Upper lobe of left lung (tissue), 6 donors: ENCODE data around the gene EFEMP2. TPM values are rescaled to one million over a fixed set of nuclear protein-coding genes. Genes with fewer than 3 reads are reported as not detected.

Experiments used
- ATAC-seq, 2 donors: fragments of 200-7000 bp; cut with Tn5 transposase; one replicate each; pipeline ENCODE4 v1.9.1; 2022; ENCODE audit warnings: mild to moderate bottlenecking in 2 of 2, moderate library complexity in 2 of 2; ENCODE audit not compliant: low FRiP score in 2 of 2
- DNase-seq, 2 donors: peaks; one replicate each; pipeline ENCODE4 v3.0.0-alpha.2; 2019 to 2020
- H3K27ac ChIP-seq, 4 donors: fragments of 200-600 bp; sonication (generic); one replicate each; pipeline ENCODE4 v1.5.1; 2016 to 2019
- H3K27me3 ChIP-seq, 4 donors: fragments of 200-600 bp; sonication (generic); one replicate each; pipeline ENCODE4 v1.5.1; 2017 to 2019
- H3K36me3 ChIP-seq, 4 donors: fragments of 200-600 bp; sonication (generic); one replicate each; pipeline ENCODE4 v1.5.1; 2016 to 2019
- H3K4me1 ChIP-seq, 4 donors: fragments of 200-600 bp; sonication (generic); one replicate each; pipeline ENCODE4 v1.5.1; 2018 to 2019
- H3K4me3 ChIP-seq, 4 donors: fragments of 200-600 bp; sonication (generic); one replicate each; pipeline ENCODE4 v1.5.1; 2017 to 2019; ENCODE audit warnings: mild to moderate bottlenecking in 2 of 4, moderate library complexity in 1 of 4
- H3K9me3 ChIP-seq, 4 donors: fragments of 200-600 bp; sonication (generic); one replicate each; pipeline ENCODE4 v1.5.1; 2018 to 2019
- CTCF ChIP-seq, 6 experiments: fragments of 450-650 bp in 4 of 6; fragments of 200-600 bp in 2 of 6; sonication (generic) in 2 of 6; IDR thresholded peaks; one replicate each; pipeline ENCODE4 v1.5.1; 2016 to 2019; ENCODE audit warnings: antibody characterized with exemption in 6 of 6
- EP300 ChIP-seq, 4 donors: sonication (generic); formaldehyde crosslinking; IDR thresholded peaks; one replicate each; pipeline ENCODE4 v1.5.1; 2017; ENCODE audit warnings: antibody characterized with exemption in 4 of 4, control low read depth in 2 of 4
- POLR2A ChIP-seq, 4 donors: fragments of 450-650 bp; IDR thresholded peaks; one replicate each; pipeline ENCODE4 v1.5.1; 2016 to 2017; ENCODE audit warnings: antibody characterized with exemption in 4 of 4, mild to moderate bottlenecking in 2 of 4
- POLR2AphosphoS5 ChIP-seq, 2 donors: sonication (generic); formaldehyde crosslinking; IDR thresholded peaks; one replicate each; pipeline ENCODE4 v1.5.1; 2017; ENCODE audit warnings: antibody characterized with exemption in 2 of 2
- WGBS, 2 donors: methylation state at CpG; one replicate each; pipeline ENCODE4 v1.1.5; 2017 to 2018; 5-methylcytosine and 5-hydroxymethylcytosine counted together
- total RNA-seq, 6 donors: library from RNA; depleted of rRNA in 4 of 6; stranded (reverse); fragments of >200 nt in 4 of 6; gene quantifications; one replicate each; pipeline versions ENCODE4 v1.1.0 to v1.2.1, GENCODE V29; 2016 to 2021
- donor health status: DM: no; HTN: no; CAD: no; lungs with moderate emphysema.
- donor health status: DM: no; HTN: yes; CAD: no; lungs with severe emphysema.

Gene EFEMP2
- total RNA-seq, 6 donors from 2014 or later = 28.8 to 79.6 (median 65.3) TPM

DNA sequence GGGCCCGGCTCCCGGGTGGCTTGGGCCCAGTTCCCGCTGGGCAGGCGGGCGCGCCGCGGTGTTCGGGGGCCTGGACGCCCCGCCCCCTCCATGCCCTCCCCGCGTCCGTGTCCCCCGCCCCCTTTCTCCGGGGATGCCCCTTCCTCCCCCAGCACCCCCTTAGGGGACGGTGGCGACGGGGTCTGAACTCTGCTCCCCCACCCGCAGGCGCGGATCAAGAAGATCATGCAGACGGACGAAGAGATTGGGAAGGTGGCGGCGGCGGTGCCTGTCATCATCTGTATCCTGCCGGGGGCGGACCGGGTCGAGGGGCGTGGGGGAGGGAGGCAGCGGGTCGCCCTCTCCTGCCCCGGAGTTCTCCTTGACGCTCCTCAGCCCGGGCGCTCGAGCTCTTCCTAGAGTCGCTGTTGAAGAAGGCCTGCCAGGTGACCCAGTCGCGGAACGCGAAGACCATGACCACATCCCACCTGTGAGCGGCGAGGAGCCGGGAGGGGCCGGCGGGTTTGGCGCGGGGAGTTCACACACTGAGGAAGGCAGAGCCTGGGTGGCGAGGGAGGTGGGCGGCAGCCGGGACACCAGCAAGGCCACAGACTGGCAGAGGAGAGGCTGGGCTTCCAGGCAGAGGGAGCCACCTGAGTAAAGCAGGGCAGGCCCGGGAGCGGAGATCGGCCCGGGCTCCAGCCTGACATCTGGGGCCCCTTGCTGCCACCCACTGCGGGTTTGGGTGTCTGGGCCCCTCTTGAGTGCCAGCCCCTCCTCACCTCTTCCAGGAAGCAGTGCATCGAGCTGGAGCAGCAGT, 47.2 kb upstream of the EFEMP2 start:
- TF ChIP-seq POLR2A (IDR thresholded peaks at IDR 0.05) (no peak), EP300 (IDR thresholded peaks at IDR 0.05) (no peak), POLR2AphosphoS5 (IDR thresholded peaks at IDR 0.05) (no peak), CTCF (IDR thresholded peaks at IDR 0.05) (peak in 1 of 6 experiments; percentile 5)
- Histone ChIP-seq H3K9me3 (no peaks in the 10 kb centered on the region), H3K4me1 (peaks cover 46 to 52% (median 47%) of the 10 kb centered on the region in 4 donors), H3K27ac (peak overlapping the region; percentile 84 to 99 (median 87)), H3K27me3 (no peaks in the 10 kb centered on the region), H3K36me3 (peaks cover 0 to 25% (median 11%) of the 10 kb centered on the region in 4 donors), H3K4me3 (peak overlapping the region; percentile 75 to 99 (median 82))
- 0% methylated on average over 9 to 46 of the region's 60 CpGs for WGBS, 2 donors
- DNase-seq = peak; percentile 45 to 90
- peak; percentile 0 to 63 for ATAC-seq

DNA sequence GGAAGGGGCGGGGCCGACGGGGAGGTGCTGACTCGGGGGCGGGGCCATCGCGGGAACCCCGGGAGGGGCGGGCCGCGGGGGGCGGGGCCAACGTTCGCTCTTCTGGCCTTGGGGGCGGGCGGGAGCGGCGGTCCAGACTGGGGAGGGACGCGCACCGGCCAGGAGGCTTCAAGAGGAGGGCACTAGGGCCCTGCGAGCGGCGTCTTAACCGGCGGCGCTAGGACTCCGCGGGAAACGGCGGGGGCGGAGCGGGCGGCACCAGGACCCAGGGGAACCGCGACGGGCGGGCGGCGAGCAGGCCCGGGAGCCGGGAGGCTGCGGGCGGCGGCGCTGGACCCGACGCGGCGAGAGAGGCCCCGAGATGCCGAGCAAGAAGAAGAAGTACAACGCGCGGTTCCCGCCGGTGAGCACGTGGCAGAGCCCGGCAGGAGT, 46.6 kb upstream of the EFEMP2 start, which contains the start of gene DRAP1:
DRAP1 (plus strand) TSS at position 286 of the 432 bp plus-strand sequence; CDS start at position 362, 76 bp downstream.
- WGBS, 2 donors = 0% methylated on average over 21 of the region's 59 CpGs; no CpG with 5 or more reads in 1 of the 2 donors
- Histone ChIP-seq H3K9me3 (no peaks in the 10 kb centered on the region), H3K36me3 (peaks cover 0 to 25% (median 11%) of the 10 kb centered on the region in 4 donors), H3K4me3 (peak within 1 kb of the TSS; percentile 75 to 99 (median 89)), H3K27me3 (no peaks in the 10 kb centered on the region), H3K4me1 (peaks cover 46 to 52% (median 48%) of the 10 kb centered on the region in 4 donors), H3K27ac (peak within 1 kb of the TSS; percentile 94 to 99 (median 97))
- ATAC-seq (peak; percentile 96 to 97), DNase-seq (peak; percentile 100)
- TF ChIP-seq POLR2A (IDR thresholded peaks at IDR 0.05) (peak in 3 of 4 donors; percentile 25 to 78 (median 69)), EP300 (IDR thresholded peaks at IDR 0.05) (peak in 1 of 4 donors; percentile 35), CTCF (IDR thresholded peaks at IDR 0.05) (peak in 1 of 6 experiments; percentile 24), POLR2AphosphoS5 (IDR thresholded peaks at IDR 0.05) (peak; percentile 65 to 79)

DNA sequence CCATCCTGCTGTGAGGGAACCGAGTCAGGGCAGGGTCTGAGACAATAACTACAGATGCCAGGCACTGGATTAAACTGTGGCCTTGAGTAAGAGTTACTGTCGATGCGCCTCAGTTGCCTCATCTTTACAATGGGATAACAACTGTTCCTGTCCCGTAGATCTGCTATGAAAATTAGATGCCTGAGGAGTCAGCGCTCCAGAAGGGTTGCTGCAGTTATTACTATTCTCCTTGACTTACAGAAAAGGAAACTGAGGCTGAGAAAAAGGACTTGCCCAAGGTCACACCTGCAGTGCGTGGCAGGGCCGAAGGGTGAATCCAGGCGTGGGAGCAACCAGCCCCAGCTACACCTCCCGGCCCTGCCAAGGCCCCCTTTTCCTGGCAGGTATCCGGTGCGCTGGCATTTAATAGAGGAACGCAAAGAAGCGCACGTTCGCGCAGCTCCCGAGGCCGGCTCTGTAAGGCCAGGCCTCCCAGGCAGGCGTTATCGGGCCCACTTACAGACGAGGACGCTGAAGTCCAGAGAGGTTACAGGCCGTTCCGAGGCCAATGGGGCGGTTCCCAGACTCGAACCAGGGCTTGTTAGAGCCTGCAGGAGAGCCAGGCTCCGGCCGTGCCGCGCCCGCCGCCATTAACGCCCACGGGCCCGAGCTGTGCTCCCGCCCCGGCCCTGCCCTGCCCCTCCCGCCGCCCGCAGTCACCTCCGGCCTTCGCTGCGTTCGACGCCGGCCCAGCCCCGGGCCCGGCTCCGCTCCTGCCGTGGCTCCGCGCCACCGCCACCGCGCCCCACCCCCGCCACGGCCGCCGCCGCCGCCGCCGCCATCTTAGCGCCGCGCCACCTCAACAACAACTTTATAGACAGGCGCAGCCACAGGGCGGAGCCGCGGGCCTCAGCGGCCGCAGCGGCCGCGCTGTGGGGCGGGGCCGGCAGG, 45.9 kb upstream of the EFEMP2 start, which contains the start of gene C11orf68:
C11orf68 (minus strand) TSS at position 852 of the 930 bp plus-strand sequence; CDS start at position 821, 31 bp downstream.
- H3K4me3 ChIP-seq = peak within 1 kb of the TSS; percentile 75 to 99 (median 89)
- peak in 2 of 4 donors; percentile 32 to 52 for TF ChIP-seq POLR2A (IDR thresholded peaks at IDR 0.05)
- TF ChIP-seq EP300 (IDR thresholded peaks at IDR 0.05) = no peak
- no peak for TF ChIP-seq POLR2AphosphoS5 (IDR thresholded peaks at IDR 0.05)
- peak in 2 of 6 experiments; percentile 9 to 25 for TF ChIP-seq CTCF (IDR thresholded peaks at IDR 0.05)
- peaks cover 0 to 24% (median 9%) of the 10 kb centered on the region in 4 donors for H3K36me3 ChIP-seq
- H3K9me3 ChIP-seq = no peaks in the 10 kb centered on the region
- H3K4me1 ChIP-seq = peaks cover 46 to 52% (median 48%) of the 10 kb centered on the region in 4 donors
- 5 to 10% methylated on average over 6 to 26 of the region's 77 CpGs for WGBS, 2 donors
- DNase-seq (no peak), ATAC-seq (no peak)
- H3K27ac ChIP-seq = peak within 1 kb of the TSS; percentile 94 to 99 (median 97)
- H3K27me3 ChIP-seq = no peaks in the 10 kb centered on the region

- peak in 1 of 2 donors; percentile 84 for DNase-seq
- Histone ChIP-seq H3K4me3 (peak overlapping the region; percentile 75 to 99 (median 89)), H3K36me3 (peaks cover 0 to 16% (median 2%) of the 10 kb centered on the region in 4 donors), H3K27ac (peak overlapping the region; percentile 94 to 99 (median 97)), H3K27me3 (no peaks in the 10 kb centered on the region), H3K9me3 (no peaks in the 10 kb centered on the region), H3K4me1 (peaks cover 46 to 52% (median 48%) of the 10 kb centered on the region in 4 donors)
- TF ChIP-seq POLR2A (IDR thresholded peaks at IDR 0.05) = no peak
- TF ChIP-seq EP300 (IDR thresholded peaks at IDR 0.05) = no peak
- TF ChIP-seq POLR2AphosphoS5 (IDR thresholded peaks at IDR 0.05) = no peak
- no peak for TF ChIP-seq CTCF (IDR thresholded peaks at IDR 0.05)
- ATAC-seq = no peak
- WGBS, 2 donors = 80 to 86% methylated on average over 1 to 31 of the region's 35 CpGs
Measured at GRCh38 chr11:65917434-65918210, 45.0 kb upstream of the EFEMP2 start.
